Chondrocyte (in vitro differentiated cells): ENCODE measurements around the gene CDH18. TPM values are rescaled to one million over a fixed set of nuclear protein-coding genes. Genes with fewer than 3 reads are reported as not detected.

ENCODE experiments used
- DNase-seq: peaks from one replicate; pipeline ENCODE4 v3.0.0; 2021; ENCODE audit warnings: mixed read lengths, low spot score
- H3K27ac Mint-ChIP-seq: one replicate; pipeline ENCODE4 v1.8.0; 2021; ENCODE audit warnings: mild to moderate bottlenecking, moderate library complexity, mixed read lengths; ENCODE audit not compliant: unreplicated experiment
- H3K27me3 Mint-ChIP-seq: 2 replicates; pipeline ENCODE4 v1.8.0; 2021; ENCODE audit warnings: low read depth, mixed read lengths
- H3K36me3 Mint-ChIP-seq: 2 replicates; pipeline ENCODE4 v1.8.0; 2021; ENCODE audit warnings: low read depth, mixed read lengths
- H3K4me1 Mint-ChIP-seq: 2 replicates; pipeline ENCODE4 v1.8.0; 2021; ENCODE audit warnings: low read depth, mild to moderate bottlenecking, mixed read lengths
- H3K4me3 Mint-ChIP-seq: one replicate; pipeline ENCODE4 v1.8.0; 2021; ENCODE audit warnings: mild to moderate bottlenecking, moderate library complexity, mixed read lengths; ENCODE audit not compliant: unreplicated experiment
- H3K9me3 Mint-ChIP-seq: 2 replicates; pipeline ENCODE4 v1.8.0; 2021; ENCODE audit warnings: low read depth, mixed read lengths
- total RNA-seq: library from RNA; stranded (reverse); gene quantifications from 3 replicates; pipeline ENCODE4 v1.2.1, GENCODE V29; 2021
- TF ChIP-seq, protein P1 (sequence below): fragments of 200-600 bp; sonication (generic); IDR thresholded peaks from 2 replicates; pipeline ENCODE4 v1.5.0; 2021; ENCODE audit warnings: antibody characterized with exemption, mild to moderate bottlenecking, moderate library complexity

Gene CDH18
- total RNA-seq, 1 donor from 2014 or later, result not detected

DNA sequence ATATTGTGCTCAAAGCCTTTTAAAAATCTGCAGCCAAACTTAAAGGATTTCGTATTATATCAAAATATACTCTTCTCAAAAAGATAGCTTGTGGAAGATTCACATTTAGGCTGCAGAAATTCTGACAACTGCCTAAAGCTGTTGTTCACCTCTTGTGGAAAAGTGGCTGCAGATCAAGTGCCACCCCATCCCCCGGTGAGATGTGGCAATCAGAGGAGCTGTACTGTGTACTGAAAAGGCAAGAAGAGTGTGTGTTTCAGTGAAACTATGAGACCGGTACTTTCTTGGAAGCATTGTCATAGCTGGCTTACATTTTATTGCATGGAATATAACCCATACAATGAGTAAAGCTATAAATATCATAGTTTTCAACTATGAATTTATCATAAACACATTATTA, 64.3 kb downstream of the CDH18 start:
- Mint-ChIP-seq H3K4me3 (no peak overlapping the region), H3K4me1 (no peaks in the 10 kb centered on the region), H3K27me3 (no peaks in the 10 kb centered on the region), H3K27ac (no peak overlapping the region), H3K9me3 (no peaks in the 10 kb centered on the region), H3K36me3 (no peaks in the 10 kb centered on the region)
- DNase-seq, result no peak
- TF ChIP-seq, protein P1, sequence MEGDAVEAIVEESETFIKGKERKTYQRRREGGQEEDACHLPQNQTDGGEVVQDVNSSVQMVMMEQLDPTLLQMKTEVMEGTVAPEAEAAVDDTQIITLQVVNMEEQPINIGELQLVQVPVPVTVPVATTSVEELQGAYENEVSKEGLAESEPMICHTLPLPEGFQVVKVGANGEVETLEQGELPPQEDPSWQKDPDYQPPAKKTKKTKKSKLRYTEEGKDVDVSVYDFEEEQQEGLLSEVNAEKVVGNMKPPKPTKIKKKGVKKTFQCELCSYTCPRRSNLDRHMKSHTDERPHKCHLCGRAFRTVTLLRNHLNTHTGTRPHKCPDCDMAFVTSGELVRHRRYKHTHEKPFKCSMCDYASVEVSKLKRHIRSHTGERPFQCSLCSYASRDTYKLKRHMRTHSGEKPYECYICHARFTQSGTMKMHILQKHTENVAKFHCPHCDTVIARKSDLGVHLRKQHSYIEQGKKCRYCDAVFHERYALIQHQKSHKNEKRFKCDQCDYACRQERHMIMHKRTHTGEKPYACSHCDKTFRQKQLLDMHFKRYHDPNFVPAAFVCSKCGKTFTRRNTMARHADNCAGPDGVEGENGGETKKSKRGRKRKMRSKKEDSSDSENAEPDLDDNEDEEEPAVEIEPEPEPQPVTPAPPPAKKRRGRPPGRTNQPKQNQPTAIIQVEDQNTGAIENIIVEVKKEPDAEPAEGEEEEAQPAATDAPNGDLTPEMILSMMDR, result no peak

DNA sequence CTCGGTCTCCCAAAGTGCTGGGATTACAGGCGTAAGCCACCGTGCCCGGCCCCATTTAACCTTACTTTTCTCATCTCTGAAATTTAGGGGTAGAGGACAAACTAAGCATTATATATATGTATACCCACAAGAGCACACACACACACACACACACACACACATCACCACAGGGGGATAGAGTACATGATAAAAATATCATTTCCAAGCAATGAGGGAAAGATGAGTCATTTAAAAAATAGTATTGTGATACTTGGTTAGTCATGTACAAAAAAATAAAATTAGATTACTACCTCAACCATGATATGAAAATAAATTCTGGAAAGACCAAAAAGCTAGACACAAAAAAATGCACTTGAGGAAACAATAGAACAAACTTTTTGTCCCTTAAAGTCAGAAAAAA, 67.2 kb downstream of the CDH18 start:
- Mint-ChIP-seq H3K9me3 (no peaks in the 10 kb centered on the region), H3K27ac (no peak overlapping the region), H3K4me3 (no peak overlapping the region), H3K27me3 (peaks cover 8% of the 10 kb centered on the region), H3K36me3 (no peaks in the 10 kb centered on the region), H3K4me1 (no peaks in the 10 kb centered on the region)
- TF ChIP-seq, protein P1, result no peak
- DNase-seq, result no peak

DNA sequence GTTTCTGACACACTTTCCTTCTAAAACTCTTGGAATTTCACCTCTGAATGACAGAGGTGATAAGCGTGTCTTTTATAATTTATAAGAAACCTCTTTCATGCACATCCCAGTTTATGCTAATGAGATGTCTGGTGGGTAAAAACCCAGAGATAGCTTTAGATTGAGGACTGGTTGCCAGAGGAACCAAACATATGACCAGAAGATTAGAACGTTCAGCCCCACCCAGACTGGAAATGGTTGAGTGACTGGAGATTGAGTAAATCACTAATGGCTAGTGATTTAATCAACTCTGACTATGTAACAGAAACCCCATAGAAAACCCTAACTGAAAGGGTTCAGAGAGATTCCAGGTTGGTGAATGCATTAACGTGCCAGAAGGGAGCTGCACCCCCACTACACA, 69.2 kb downstream of the CDH18 start:
- no peak overlapping the region for H3K27ac Mint-ChIP-seq
- TF ChIP-seq, protein P1, result no peak
- H3K4me3 Mint-ChIP-seq, result no peak overlapping the region
- H3K27me3 Mint-ChIP-seq, result peaks cover 11% of the 10 kb centered on the region
- no peaks in the 10 kb centered on the region for H3K9me3 Mint-ChIP-seq
- H3K4me1 Mint-ChIP-seq, result no peaks in the 10 kb centered on the region
- H3K36me3 Mint-ChIP-seq, result no peaks in the 10 kb centered on the region
- DNase-seq, result no peak

DNA sequence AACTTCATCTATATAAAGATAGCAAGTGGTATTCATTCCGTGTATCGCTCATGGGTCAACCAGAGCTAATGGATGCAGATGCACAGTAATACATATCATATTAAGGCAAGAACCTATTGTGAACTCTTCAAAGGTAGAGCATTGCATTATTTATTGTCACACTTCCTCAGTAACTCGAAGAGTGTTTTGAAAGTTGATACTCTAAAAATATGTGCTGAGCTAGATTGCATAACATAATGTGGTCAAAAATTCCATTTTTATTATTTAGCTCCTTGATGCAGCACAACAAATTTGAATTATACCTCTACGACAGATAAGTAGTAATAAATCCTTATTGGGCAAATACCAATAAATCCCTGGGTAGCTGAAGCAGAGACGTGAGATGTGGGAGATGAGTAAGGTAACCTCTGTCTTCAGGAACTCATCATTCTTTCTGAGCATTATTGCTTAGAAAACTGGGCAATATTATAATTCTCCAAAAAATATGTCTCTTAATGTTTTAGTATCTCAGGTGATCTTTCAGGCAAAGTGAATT, 70.3 kb downstream of the CDH18 start:
- Mint-ChIP-seq H3K27me3 (peaks cover 18% of the 10 kb centered on the region), H3K4me1 (no peaks in the 10 kb centered on the region), H3K9me3 (no peaks in the 10 kb centered on the region), H3K4me3 (no peak overlapping the region), H3K27ac (no peak overlapping the region), H3K36me3 (no peaks in the 10 kb centered on the region)
- TF ChIP-seq, protein P1, result no peak
- no peak for DNase-seq

DNA sequence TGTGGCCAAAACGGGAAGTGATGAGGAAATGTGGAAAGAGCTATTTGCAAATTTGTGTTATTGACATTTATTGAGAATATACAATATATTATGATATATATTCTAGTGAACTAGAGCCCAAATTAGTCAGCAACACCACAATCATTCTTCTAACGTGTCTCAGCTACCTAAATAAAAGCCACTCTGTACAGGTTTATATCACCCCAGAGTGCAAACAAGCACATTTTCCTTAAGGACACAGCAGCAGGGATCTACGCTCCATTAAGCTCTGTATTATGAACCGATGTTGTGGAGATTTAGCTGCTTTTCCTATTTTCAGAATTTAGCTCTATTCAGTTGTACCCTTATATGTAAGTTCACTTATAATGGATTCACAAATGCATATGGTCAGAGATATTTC, 77.9 kb downstream of the CDH18 start:
- TF ChIP-seq, protein P1, result no peak
- H3K4me1 Mint-ChIP-seq, result no peaks in the 10 kb centered on the region
- no peaks in the 10 kb centered on the region for H3K9me3 Mint-ChIP-seq

More for the DNA sequence above, 77.9 kb downstream of the CDH18 start:
- Mint-ChIP-seq H3K4me3 (no peak overlapping the region), H3K36me3 (no peaks in the 10 kb centered on the region), H3K27ac (no peak overlapping the region), H3K27me3 (peaks cover 32% of the 10 kb centered on the region)
- DNase-seq, result no peak
